ENCODE results near the gene SPON1.

GRCh38 chr11:14232652-14233051, 270.1 kb downstream of the SPON1 start:
- TF ChIP-seq CTCF (IDR thresholded peaks at IDR 0.05; ENCODE audit: borderline replicate concordance, extremely low read depth, low read length, poor library complexity, severe bottlenecking) = peak; percentile 32
- no peak for TF ChIP-seq EZH2 (IDR thresholded peaks at IDR 0.05; ENCODE audit: borderline replicate concordance, low read depth, low read length, severe bottlenecking)
